ENCODE data around the gene NAA20.

Gene NAA20

GRCh38 chr20:19977373-19977770 is 39.8 kb upstream of the NAA20 start:
- no peak for DNase-seq
- H3K4me3 Mint-ChIP-seq, result no peak overlapping the region

GRCh38 chr20:19978511-19979210 is 38.5 kb upstream of the NAA20 start:
- Mint-ChIP-seq H3K4me1 (peaks cover 7% of the 10 kb centered on the region), H3K27me3 (no peaks in the 10 kb centered on the region), H3K36me3 (ENCODE audit: low read depth) (no peaks in the 10 kb centered on the region), H3K4me3 (no peak overlapping the region), H3K9me3 (no peaks in the 10 kb centered on the region), H3K27ac (no peak overlapping the region)
- DNase-seq (no peak), ATAC-seq (no peak)

More at GRCh38 chr20:19977373-19977770, 39.8 kb upstream of the NAA20 start:
- peaks cover 7% of the 10 kb centered on the region for H3K4me1 Mint-ChIP-seq
- no peak for ATAC-seq
- no peaks in the 10 kb centered on the region for H3K36me3 Mint-ChIP-seq (ENCODE audit: low read depth)
- H3K27me3 Mint-ChIP-seq, result no peaks in the 10 kb centered on the region
- no peak overlapping the region for H3K27ac Mint-ChIP-seq
- H3K9me3 Mint-ChIP-seq, result no peaks in the 10 kb centered on the region

- H3K27ac Mint-ChIP-seq, result no peak overlapping the region
- peaks cover 7% of the 10 kb centered on the region for H3K4me1 Mint-ChIP-seq
- no peaks in the 10 kb centered on the region for H3K36me3 Mint-ChIP-seq (ENCODE audit: low read depth)
- DNase-seq, result no peak
- ATAC-seq, result no peak
- H3K27me3 Mint-ChIP-seq, result no peaks in the 10 kb centered on the region
- no peaks in the 10 kb centered on the region for H3K9me3 Mint-ChIP-seq
- H3K4me3 Mint-ChIP-seq, result no peak overlapping the region
Measured at GRCh38 chr20:19981031-19981451, 36.1 kb upstream of the NAA20 start.

DNA sequence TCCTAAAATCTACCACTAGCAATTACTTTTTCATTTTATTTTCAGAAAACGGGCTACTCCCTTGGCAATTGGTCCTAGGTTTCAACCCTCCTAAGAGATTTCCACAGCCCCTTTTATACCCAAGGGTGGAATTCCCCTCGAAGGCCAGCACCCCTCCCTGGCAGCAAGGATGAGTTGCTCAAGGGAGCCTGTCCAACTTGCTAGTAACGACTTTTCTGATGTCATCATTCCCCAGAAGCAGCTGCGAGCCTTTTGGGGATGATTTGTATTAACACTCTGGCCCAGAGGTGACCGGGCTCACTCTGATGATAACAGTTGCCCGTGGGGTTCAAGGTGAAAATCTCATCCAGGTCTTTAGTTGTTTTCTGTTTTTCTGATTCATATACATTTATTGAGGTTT is 30.7 kb upstream of the NAA20 start:
- H3K36me3 Mint-ChIP-seq (ENCODE audit: low read depth), result no peaks in the 10 kb centered on the region
- DNase-seq (no peak), ATAC-seq (no peak)
- no peaks in the 10 kb centered on the region for H3K4me1 Mint-ChIP-seq
- H3K4me3 Mint-ChIP-seq, result no peak overlapping the region
- peaks cover 4% of the 10 kb centered on the region for H3K27me3 Mint-ChIP-seq
- H3K9me3 Mint-ChIP-seq, result no peaks in the 10 kb centered on the region
- no peak overlapping the region for H3K27ac Mint-ChIP-seq

- Mint-ChIP-seq H3K4me3 (no peak overlapping the region), H3K4me1 (no peaks in the 10 kb centered on the region), H3K9me3 (no peaks in the 10 kb centered on the region), H3K27ac (no peak overlapping the region), H3K36me3 (ENCODE audit: low read depth) (no peaks in the 10 kb centered on the region), H3K27me3 (peaks cover 4% of the 10 kb centered on the region)
- DNase-seq (no peak), ATAC-seq (no peak)
Measured at GRCh38 chr20:19987046-19987445, 30.1 kb upstream of the NAA20 start.

DNA sequence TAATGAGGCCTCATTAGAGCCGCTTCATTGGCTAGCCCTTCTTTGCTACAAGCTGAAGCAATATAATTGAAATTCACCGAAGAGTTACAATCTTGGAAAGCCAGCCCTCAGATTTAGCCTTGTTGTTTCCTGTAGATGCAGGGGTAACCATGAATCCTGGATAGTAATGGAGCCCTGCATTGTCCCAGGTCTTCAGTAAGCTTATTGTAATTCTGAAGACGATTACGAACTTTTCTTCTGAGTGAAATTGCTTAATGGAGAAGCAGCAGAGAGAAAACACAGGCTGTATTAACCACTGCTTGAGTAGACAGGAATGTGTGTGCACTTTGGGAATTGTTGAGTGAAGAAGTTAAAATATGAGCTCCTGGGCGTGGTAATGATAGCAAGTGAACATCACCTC is 26.3 kb upstream of the NAA20 start:
- Mint-ChIP-seq H3K36me3 (ENCODE audit: low read depth) (no peaks in the 10 kb centered on the region), H3K4me1 (no peaks in the 10 kb centered on the region), H3K27me3 (peaks cover 4% of the 10 kb centered on the region), H3K27ac (no peak overlapping the region), H3K4me3 (no peak overlapping the region), H3K9me3 (no peaks in the 10 kb centered on the region)
- DNase-seq (no peak), ATAC-seq (no peak)

DNA sequence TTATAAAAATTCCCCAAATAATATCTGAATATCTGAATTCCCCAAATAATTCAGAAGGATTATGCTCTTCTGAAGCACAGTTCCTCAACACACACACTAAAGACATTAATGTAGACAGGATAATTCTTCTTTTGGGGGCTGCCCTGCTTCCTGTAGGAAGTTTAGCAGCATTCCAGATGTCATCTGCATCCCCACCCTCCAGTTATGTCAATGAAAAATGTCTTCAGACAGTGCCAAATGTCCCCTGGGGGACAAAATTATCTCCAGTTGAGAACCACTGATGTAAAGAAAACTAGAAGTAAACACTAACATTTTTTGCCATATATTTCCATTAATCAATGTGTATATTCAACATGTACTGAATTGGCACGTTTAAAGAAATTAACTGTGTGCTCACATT is 25.9 kb upstream of the NAA20 start:
- Mint-ChIP-seq H3K4me3 (no peak overlapping the region), H3K4me1 (no peaks in the 10 kb centered on the region), H3K9me3 (no peaks in the 10 kb centered on the region), H3K36me3 (ENCODE audit: low read depth) (no peaks in the 10 kb centered on the region), H3K27ac (no peak overlapping the region), H3K27me3 (peaks cover 6% of the 10 kb centered on the region)
- ATAC-seq (no peak), DNase-seq (no peak)

DNA sequence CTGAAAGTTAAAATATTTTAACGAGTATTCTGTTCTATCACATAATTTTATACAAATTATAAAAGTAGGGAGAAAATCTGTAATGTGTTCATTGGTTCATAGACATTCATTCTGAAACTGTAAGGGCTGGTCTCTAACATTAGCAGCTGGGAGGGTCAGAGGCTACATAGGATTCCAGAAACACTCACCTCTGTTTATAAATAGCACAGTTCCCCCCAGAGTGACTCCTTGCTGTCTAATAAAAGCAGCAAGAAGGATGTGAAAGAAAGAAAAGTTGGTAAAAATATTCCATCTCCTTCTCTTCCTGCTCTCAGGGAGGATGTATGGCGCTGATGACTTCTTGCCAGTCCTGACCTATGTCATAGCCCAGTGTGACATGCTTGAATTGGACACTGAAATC is 25.3 kb upstream of the NAA20 start:
- Mint-ChIP-seq H3K36me3 (ENCODE audit: low read depth) (no peaks in the 10 kb centered on the region), H3K27ac (no peak overlapping the region), H3K27me3 (peaks cover 9% of the 10 kb centered on the region), H3K4me3 (no peak overlapping the region), H3K9me3 (no peaks in the 10 kb centered on the region), H3K4me1 (no peaks in the 10 kb centered on the region)
- DNase-seq, result no peak
- no peak for ATAC-seq

DNA sequence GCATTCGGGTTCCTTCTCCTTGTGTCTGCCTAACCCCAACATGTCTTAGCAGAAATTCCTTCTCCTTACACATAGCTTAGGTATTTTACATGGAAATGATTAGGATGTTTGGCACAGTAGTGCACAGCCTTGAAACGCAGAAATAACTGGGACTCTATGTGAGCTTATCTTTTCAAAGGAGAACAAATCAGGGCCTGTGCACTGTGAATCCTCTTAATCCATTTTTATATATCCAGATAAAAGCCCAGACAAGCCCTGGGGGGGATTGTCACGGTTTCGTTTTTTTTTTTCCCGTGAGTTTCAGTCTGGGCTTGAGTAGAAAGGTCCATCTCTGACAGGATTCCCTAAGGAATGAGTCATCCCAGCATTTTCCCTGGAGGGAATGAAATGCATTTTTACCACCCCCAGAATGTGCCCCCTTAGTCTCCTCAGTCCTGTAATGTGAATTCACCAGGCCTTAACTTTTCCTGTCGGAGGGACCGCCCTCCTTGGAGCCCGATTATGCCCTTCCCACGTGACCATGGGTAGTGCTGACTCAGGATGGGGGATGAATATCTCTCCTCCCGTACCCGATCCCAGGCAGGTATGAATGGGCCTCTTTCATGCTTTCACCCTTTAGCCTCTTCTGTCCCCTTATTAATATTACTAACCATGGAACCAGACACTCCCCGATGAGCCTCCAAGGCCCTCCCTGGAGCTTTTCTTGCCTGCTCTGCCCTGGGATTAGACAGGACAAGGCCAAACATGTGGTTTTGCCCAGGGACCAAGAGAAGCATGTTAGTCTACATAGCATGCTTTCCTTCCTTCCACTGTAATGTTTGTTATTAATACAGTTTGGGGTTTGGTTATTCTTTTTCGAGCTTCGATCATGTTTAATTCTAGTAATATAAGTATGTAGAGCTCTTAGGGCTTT is 23.9 kb upstream of the NAA20 start:
- H3K4me3 Mint-ChIP-seq, result no peak overlapping the region
- ATAC-seq (no peak), DNase-seq (no peak)
- H3K27me3 Mint-ChIP-seq, result peaks cover 13% of the 10 kb centered on the region
- H3K36me3 Mint-ChIP-seq (ENCODE audit: low read depth), result no peaks in the 10 kb centered on the region
- no peaks in the 10 kb centered on the region for H3K4me1 Mint-ChIP-seq
- no peaks in the 10 kb centered on the region for H3K9me3 Mint-ChIP-seq
- no peak overlapping the region for H3K27ac Mint-ChIP-seq

GRCh38 chr20:19993958-19994669 is 23.0 kb upstream of the NAA20 start:
- Mint-ChIP-seq H3K9me3 (no peaks in the 10 kb centered on the region), H3K36me3 (ENCODE audit: low read depth) (no peaks in the 10 kb centered on the region), H3K4me1 (no peaks in the 10 kb centered on the region), H3K27ac (no peak overlapping the region), H3K27me3 (peaks cover 10% of the 10 kb centered on the region), H3K4me3 (no peak overlapping the region)
- DNase-seq (no peak), ATAC-seq (no peak)

DNA sequence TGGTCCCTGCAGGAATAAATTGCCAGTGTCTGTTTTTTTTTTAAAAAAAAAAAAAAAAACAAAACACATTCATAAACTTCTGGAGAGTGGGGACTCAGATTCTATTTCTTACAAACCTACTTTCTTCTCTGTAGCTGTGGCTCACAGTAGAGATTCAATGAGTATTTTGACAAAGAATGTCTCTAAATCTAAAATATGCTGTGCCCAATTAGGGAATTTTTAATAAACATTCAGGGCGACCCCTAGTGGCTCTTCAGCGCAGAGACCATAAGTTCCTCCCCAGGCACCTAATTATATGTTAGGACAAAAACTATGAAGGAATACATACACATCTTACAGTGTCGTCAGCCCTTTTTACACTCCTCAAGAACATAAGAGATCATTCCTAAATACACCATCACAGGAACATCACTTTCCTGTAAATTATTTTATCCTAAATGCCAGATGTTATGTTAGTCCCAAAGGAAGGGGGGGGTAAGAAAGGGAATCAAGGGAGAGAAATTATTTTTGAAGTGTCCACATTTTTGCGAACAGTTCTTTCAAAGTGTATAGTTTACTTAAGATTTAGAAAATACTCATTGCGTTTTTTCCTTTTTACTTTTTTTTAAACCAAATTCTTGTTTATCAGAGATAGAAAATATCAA is 21.8 kb upstream of the NAA20 start:
- Mint-ChIP-seq H3K27ac (no peak overlapping the region), H3K27me3 (peaks cover 10% of the 10 kb centered on the region), H3K36me3 (ENCODE audit: low read depth) (no peaks in the 10 kb centered on the region), H3K9me3 (no peaks in the 10 kb centered on the region), H3K4me1 (peaks cover 2% of the 10 kb centered on the region), H3K4me3 (no peak overlapping the region)
- peak; percentile 25 for DNase-seq
- ATAC-seq, result no peak

DNA sequence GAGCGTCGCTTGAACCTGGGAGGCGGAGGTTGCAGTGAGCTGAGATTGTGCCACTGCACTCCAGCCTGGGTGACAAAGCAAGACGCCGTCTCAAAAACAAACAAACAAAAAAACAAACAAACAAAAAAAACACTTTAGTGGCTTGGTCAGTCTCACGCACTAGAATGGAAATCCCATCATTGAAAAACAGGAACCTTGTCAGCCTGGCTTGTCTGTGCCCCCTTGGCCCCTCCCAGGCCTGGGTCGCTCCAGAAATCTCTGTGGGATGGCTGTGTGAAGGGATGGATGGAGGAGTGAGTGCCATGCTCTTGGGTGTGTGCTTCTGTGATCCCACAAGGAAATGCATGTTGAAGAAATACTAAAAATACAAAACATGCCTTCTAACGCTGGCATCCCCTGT is 20.9 kb upstream of the NAA20 start:
- Mint-ChIP-seq H3K36me3 (ENCODE audit: low read depth) (no peaks in the 10 kb centered on the region), H3K27me3 (peaks cover 10% of the 10 kb centered on the region), H3K4me3 (no peak overlapping the region), H3K4me1 (peaks cover 2% of the 10 kb centered on the region), H3K27ac (no peak overlapping the region), H3K9me3 (no peaks in the 10 kb centered on the region)
- no peak for ATAC-seq
- DNase-seq, result no peak

DNA sequence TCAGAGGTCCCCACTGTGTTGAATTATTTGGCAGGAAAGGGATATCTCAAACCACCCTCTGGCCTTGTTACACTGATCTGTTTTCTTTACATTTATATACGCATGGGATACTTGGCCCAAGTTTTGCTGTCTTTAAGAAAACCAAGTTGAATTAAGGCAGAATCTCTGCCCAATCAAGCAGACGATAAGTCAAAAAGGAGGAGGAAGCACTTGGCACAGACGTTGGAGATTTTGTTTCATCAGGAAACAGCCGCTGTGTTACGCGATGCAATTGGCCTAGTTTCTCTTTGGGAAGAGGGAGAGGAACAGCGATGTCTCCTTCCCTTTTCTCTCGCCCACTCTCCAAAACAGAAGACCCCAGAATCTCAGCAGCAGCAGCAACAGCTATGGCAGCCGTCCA is 20.2 kb upstream of the NAA20 start:
- H3K27me3 Mint-ChIP-seq, result peaks cover 12% of the 10 kb centered on the region
- peaks cover 2% of the 10 kb centered on the region for H3K4me1 Mint-ChIP-seq
- ATAC-seq, result no peak
- DNase-seq, result no peak
- H3K4me3 Mint-ChIP-seq, result no peak overlapping the region
- H3K9me3 Mint-ChIP-seq, result no peaks in the 10 kb centered on the region
- no peak overlapping the region for H3K27ac Mint-ChIP-seq
- H3K36me3 Mint-ChIP-seq (ENCODE audit: low read depth), result no peaks in the 10 kb centered on the region

DNA sequence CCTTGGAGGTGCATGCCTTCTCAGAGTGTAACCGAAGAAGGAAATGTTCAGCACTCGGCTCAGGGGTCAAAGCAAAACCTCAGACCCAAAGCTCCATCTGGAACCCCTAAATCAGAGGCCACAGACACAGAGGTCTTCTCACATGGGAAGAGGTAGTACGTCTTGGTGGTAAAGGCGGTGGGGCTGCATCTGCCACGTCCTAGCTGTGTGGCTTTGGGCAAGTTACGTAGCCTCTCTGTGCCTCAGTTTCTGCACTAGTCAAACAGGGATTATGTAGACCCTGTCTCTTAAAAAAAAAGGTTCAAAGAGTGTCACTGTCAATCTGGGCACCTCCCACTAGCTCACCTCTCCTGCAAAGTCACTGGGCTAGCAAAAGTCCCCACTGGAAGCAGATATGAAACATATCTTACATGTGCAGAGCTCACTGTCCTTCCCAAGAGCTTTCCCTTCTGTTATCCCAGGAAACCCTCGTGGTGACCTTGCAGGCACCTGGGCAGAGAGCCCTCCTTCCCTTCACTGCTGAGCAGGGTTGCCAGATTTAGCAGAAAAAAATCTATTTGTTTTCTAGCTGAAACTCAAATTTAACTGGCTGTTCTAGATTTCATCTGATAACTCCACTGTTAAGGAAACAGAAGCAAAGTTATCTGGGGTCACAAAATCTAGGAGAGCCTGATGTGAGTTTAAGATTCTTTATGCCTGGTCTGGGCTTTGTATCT is 18.0 kb upstream of the NAA20 start:
- no peak for DNase-seq
- Mint-ChIP-seq H3K4me1 (peaks cover 19% of the 10 kb centered on the region), H3K9me3 (no peaks in the 10 kb centered on the region), H3K27me3 (peaks cover 30% of the 10 kb centered on the region), H3K4me3 (no peak overlapping the region), H3K27ac (no peak overlapping the region), H3K36me3 (ENCODE audit: low read depth) (no peaks in the 10 kb centered on the region)
- ATAC-seq, result no peak

All from activated naive CD8-positive, alpha-beta T cell treated with anti-CD3 and anti-CD28 coated beads, Interleukin-2, amount 50 U/mL, for 24 hours (primary cell).